ENCODE data around the gene ENTHD1. TPM values are rescaled to one million over a fixed set of nuclear protein-coding genes. Genes with fewer than 3 reads are reported as not detected.

Gene ENTHD1
- total and polyA plus RNA-seq, 2 of the 8 experiments (the other 6 are each of a cell fraction or from before 2014, with no cell fraction given), result not detected

GRCh38 chr22:39851606-39852315 is 41.8 kb downstream of the ENTHD1 start (continued):
- TF ChIP-seq CHD7 (IDR thresholded peaks at IDR 0.05; ENCODE audit: insufficient replicate concordance, low read length) (no peak), SIN3A (conservative IDR thresholded peaks at IDR 0.05 in 1 of 2, IDR thresholded peaks at IDR 0.05 in 1 of 2; ENCODE audit: low read depth in 1 of 2, low read length in 2 of 2) (no peak), RFX5 (IDR thresholded peaks at IDR 0.05; ENCODE audit: borderline replicate concordance, low read depth, low read length) (no peak), KDM4A (IDR thresholded peaks at IDR 0.05; ENCODE audit: low read depth, low read length, severe bottlenecking) (no peak), EZH2 (IDR thresholded peaks at IDR 0.05; ENCODE audit: low read depth, low read length, severe bottlenecking) (no peak)

Measured in H1 (cell line).